Glutamatergic neuron (in vitro differentiated cells): ENCODE data around the gene MYL6B. TPM values are rescaled to one million over a fixed set of nuclear protein-coding genes. Genes with fewer than 3 reads are reported as not detected.

Source experiments
- DNase-seq: peaks from one replicate; pipeline ENCODE4 v3.0.0; 2022
- H3K27ac Mint-ChIP-seq: one replicate; pipeline ENCODE4 v1.8.0; 2020; ENCODE audit warnings: mild to moderate bottlenecking, mixed read lengths, inconsistent platforms; ENCODE audit not compliant: unreplicated experiment
- H3K27me3 Mint-ChIP-seq: one replicate; pipeline ENCODE4 v1.8.0; 2020; ENCODE audit warnings: mild to moderate bottlenecking, moderate library complexity, mixed read lengths, inconsistent platforms; ENCODE audit not compliant: unreplicated experiment
- H3K36me3 Mint-ChIP-seq: one replicate; pipeline ENCODE4 v1.8.0; 2020; ENCODE audit warnings: mild to moderate bottlenecking, mixed read lengths, inconsistent platforms; ENCODE audit not compliant: unreplicated experiment
- H3K4me1 Mint-ChIP-seq: one replicate; pipeline ENCODE4 v1.8.0; 2020; ENCODE audit warnings: mild to moderate bottlenecking, low read depth, mixed read lengths, inconsistent platforms; ENCODE audit not compliant: unreplicated experiment
- H3K4me3 Mint-ChIP-seq: one replicate; pipeline ENCODE4 v1.8.0; 2020; ENCODE audit warnings: mild to moderate bottlenecking, mixed read lengths, inconsistent platforms; ENCODE audit not compliant: unreplicated experiment
- H3K9me3 Mint-ChIP-seq: one replicate; pipeline ENCODE4 v1.8.0; 2020; ENCODE audit warnings: mild to moderate bottlenecking, moderate library complexity, mixed read lengths, inconsistent platforms; ENCODE audit not compliant: unreplicated experiment
- total RNA-seq: library from RNA; stranded (reverse); fragmentation: NEBNext Ultra II Directional; extraction: Animal tissue kit (Norgen Biotek cat#: 25700); gene quantifications from one replicate; pipeline ENCODE4 v1.2.1, GENCODE V29; 2021; ENCODE audit not compliant: unreplicated experiment
- TF ChIP-seq, protein P1 (sequence below): fragments of 200-600 bp; sonication (generic); IDR thresholded peaks from one replicate; pipeline ENCODE4 v1.5.0; 2021; ENCODE audit not compliant: partially characterized antibody, unreplicated experiment

Gene MYL6B
- total RNA-seq, 1 donor from 2014 or later: 232 TPM

DNA sequence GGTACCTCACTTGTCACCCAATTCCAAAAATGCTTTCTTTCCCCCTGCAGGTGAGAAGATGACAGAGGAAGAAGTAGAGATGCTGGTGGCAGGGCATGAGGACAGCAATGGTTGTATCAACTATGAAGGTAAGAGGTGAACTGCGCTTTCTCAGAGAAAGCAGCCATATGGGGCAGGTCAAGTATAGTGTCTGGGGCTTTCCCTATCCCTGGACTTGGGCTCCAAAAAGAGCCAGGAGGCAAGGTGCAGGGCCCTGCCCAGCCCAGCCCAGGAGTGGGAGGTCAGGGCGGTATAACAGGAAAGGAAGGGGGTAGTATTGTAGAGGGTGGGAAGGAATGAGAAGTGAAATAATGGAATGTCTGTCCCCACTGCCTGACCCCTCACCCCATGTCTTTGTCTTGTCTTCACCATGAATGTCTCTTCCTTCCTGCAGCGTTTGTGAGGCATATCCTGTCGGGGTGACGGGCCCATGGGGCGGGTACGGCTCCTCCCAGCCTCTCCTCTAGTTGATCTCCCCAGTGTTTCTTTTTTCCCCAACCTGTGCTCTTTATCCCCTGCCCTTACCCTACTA, 7.9 kb downstream of the MYL6B start:
- H3K36me3 Mint-ChIP-seq: peaks cover 5% of the 10 kb centered on the region
- H3K4me1 Mint-ChIP-seq: peaks cover 20% of the 10 kb centered on the region

DNA sequence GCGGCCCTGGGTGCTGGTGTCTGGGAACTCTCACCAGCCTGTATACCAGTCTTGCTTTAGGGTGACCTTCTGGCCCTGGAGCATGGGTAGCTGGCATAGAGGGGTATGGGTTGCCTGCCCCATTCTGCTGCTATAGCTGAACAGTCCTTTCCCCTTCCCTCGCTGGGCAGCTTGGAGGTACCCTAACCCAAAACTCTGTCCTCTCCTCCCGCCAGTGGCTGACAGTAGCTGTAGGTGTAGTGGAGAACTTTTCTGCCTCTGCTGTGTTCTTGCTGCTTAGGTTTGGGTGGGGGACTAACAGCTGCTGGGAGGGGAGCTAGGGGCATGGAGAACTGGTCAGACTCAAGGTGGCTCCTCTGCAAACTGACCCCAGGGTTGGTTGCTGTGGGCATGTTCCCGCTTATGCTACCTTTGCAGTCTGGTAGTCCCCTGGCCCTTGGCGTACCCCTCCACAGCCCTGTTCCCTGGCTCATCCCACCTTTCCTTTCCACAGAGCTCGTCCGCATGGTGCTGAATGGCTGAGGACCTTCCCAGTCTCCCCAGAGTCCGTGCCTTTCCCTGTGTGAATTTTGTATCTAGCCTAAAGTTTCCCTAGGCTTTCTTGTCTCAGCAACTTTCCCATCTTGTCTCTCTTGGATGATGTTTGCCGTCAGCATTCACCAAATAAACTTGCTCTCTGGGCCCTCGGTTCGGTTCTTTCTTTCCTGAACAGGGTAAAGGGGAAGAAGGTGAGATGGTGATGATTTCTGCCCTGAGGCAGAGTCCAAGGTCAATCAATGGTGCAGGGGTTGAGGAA, 8.7 kb downstream of the MYL6B start:
- Mint-ChIP-seq H3K4me3 (peak overlapping the region; percentile 95), H3K9me3 (peaks cover 31% of the 10 kb centered on the region), H3K4me1 (peaks cover 22% of the 10 kb centered on the region), H3K27me3 (peaks cover 37% of the 10 kb centered on the region), H3K36me3 (peaks cover 5% of the 10 kb centered on the region), H3K27ac (peak overlapping the region; percentile 76)
- TF ChIP-seq, protein P1, sequence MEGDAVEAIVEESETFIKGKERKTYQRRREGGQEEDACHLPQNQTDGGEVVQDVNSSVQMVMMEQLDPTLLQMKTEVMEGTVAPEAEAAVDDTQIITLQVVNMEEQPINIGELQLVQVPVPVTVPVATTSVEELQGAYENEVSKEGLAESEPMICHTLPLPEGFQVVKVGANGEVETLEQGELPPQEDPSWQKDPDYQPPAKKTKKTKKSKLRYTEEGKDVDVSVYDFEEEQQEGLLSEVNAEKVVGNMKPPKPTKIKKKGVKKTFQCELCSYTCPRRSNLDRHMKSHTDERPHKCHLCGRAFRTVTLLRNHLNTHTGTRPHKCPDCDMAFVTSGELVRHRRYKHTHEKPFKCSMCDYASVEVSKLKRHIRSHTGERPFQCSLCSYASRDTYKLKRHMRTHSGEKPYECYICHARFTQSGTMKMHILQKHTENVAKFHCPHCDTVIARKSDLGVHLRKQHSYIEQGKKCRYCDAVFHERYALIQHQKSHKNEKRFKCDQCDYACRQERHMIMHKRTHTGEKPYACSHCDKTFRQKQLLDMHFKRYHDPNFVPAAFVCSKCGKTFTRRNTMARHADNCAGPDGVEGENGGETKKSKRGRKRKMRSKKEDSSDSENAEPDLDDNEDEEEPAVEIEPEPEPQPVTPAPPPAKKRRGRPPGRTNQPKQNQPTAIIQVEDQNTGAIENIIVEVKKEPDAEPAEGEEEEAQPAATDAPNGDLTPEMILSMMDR: no peak
- no peak for DNase-seq

More for the DNA sequence above, 7.9 kb downstream of the MYL6B start:
- TF ChIP-seq, protein P1: no peak
- DNase-seq: no peak
- Mint-ChIP-seq H3K27ac (peak overlapping the region; percentile 60), H3K9me3 (peaks cover 27% of the 10 kb centered on the region), H3K27me3 (peaks cover 41% of the 10 kb centered on the region), H3K4me3 (peak overlapping the region; percentile 95)

DNA sequence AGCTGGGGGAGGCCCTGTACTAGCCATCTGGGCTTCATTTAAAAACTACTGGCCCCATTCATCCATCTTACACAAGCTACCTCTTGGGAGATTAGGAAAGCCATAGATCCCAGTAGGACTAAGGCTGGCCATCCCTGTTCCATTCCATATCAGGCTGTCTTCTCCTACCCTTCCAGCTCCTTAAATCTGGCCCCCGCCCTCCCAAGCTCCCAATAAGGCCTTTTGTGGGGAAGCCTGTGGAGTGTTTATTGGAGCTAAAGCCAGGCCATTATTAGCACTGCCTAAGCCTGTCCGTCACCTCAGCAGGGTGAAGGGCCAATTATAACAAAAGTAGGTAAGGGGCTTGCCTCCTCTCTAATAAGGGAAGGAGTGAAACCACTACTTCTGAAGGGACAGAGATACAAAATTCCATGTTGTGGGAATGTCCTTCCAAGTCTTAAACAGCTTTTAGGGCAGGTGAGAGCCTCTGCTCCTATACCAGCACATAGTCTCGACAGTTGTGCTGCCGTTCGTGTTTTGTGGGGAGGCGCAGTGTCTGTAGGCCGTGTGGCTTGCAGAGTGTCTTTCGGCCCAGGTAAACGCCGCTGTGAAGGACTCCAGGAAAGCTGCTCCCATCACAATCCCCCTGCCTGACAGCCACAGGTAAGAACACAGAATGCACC, 9.4 kb downstream of the MYL6B start:
- H3K36me3 Mint-ChIP-seq: peaks cover 5% of the 10 kb centered on the region
- H3K27me3 Mint-ChIP-seq: peaks cover 39% of the 10 kb centered on the region
- peaks cover 31% of the 10 kb centered on the region for H3K9me3 Mint-ChIP-seq
- TF ChIP-seq, protein P1: no peak
- H3K27ac Mint-ChIP-seq: peak overlapping the region; percentile 76
- peak overlapping the region; percentile 95 for H3K4me3 Mint-ChIP-seq
- DNase-seq: no peak
- H3K4me1 Mint-ChIP-seq: peaks cover 22% of the 10 kb centered on the region

GRCh38 chr12:56162468-56163290, 10.3 kb downstream of the MYL6B start:
- H3K9me3 Mint-ChIP-seq: peaks cover 27% of the 10 kb centered on the region
- peaks cover 30% of the 10 kb centered on the region for H3K27me3 Mint-ChIP-seq
- TF ChIP-seq, protein P1: no peak
- peaks cover 9% of the 10 kb centered on the region for H3K36me3 Mint-ChIP-seq
- H3K27ac Mint-ChIP-seq: peak overlapping the region; percentile 13
- peaks cover 19% of the 10 kb centered on the region for H3K4me1 Mint-ChIP-seq
- no peak overlapping the region for H3K4me3 Mint-ChIP-seq
- no peak for DNase-seq
